PC-9 (cell line): ENCODE data around the gene IDH1. TPM values are rescaled to one million over a fixed set of nuclear protein-coding genes. Genes with fewer than 3 reads are reported as not detected.

Source experiments
- BruUV-seq: library from RNA; stranded (reverse); fragments of 400-500 nt; replicated peaks from 2 replicates; lab custom pipeline; 2021; lab: Mats Ljungman, UMichigan
- CTCF ChIA-PET: fragments of 300-600 bp; sonication (Branson Sonifier 250); formaldehyde crosslinking; loops from one replicate; lab custom pipeline; 2022; ENCODE audit warnings: antibody characterized with exemption; lab: Charles Lee
- POLR2A ChIA-PET: fragments of 300-600 bp; sonication (Branson Sonifier 250); formaldehyde crosslinking; loops from one replicate; lab custom pipeline; 2022; ENCODE audit warnings: antibody characterized with exemption; ENCODE audit not compliant: unreplicated experiment; lab: Charles Lee
- DNase-seq, 2 experiments: peaks; one replicate each; pipeline versions ENCODE4 v3.0.0 to v3.0.0-alpha.2; 2015 to 2022; ENCODE audit warnings: mixed read lengths in 1 of 2
- H2AFZ ChIP-seq: fragments of 200-600 bp; sonication (generic); 2 replicates; pipeline ENCODE4 v1.8.1; 2017; ENCODE audit warnings: antibody characterized with exemption
- H3F3A ChIP-seq: fragments of 200-600 bp; sonication (generic); 2 replicates; pipeline ENCODE4 v1.8.1; 2017; ENCODE audit warnings: antibody characterized with exemption, mild to moderate bottlenecking, low read depth; ENCODE audit not compliant: insufficient read depth
- H3K27ac ChIP-seq: fragments of 200-600 bp; sonication (generic); 2 replicates; pipeline ENCODE4 v1.6.1; 2016; ENCODE audit warnings: mixed run types
- H3K27me3 ChIP-seq: fragments of 200-600 bp; sonication (generic); 2 replicates; pipeline ENCODE4 v1.6.1; 2016; ENCODE audit warnings: low read depth, mixed run types; ENCODE audit not compliant: insufficient read depth
- H3K36me3 ChIP-seq: fragments of 200-600 bp; sonication (generic); 2 replicates; pipeline ENCODE4 v1.6.1; 2016; ENCODE audit warnings: low read depth, mixed run types
- H3K4me1 ChIP-seq: fragments of 200-600 bp; sonication (generic); replicated peaks from 2 replicates; pipeline ENCODE4 v1.6.1; 2016; ENCODE audit warnings: mixed run types; ENCODE audit not compliant: insufficient read depth
- H3K4me2 ChIP-seq: fragments of 200-600 bp; sonication (generic); 2 replicates; pipeline ENCODE4 v1.6.1; 2017; ENCODE audit warnings: mixed run types
- H3K4me3 ChIP-seq: fragments of 200-600 bp; sonication (generic); 2 replicates; pipeline ENCODE4 v1.6.1; 2016; ENCODE audit warnings: mixed run types
- H3K79me2 ChIP-seq: fragments of 200-600 bp; sonication (generic); 2 replicates; pipeline ENCODE4 v1.6.1; 2017; ENCODE audit warnings: low read depth, mixed run types
- H3K9me2 ChIP-seq: fragments of 200-600 bp; sonication (generic); 2 replicates; pipeline ENCODE4 v1.8.1; 2017; ENCODE audit warnings: mild to moderate bottlenecking; ENCODE audit not compliant: insufficient read depth
- H3K9me3 ChIP-seq: fragments of 200-600 bp; sonication (generic); 2 replicates; pipeline ENCODE4 v1.8.1; 2016; ENCODE audit warnings: low read depth; ENCODE audit not compliant: insufficient read depth
- H4K20me1 ChIP-seq: fragments of 200-600 bp; sonication (generic); 2 replicates; pipeline ENCODE4 v1.8.1; 2017; ENCODE audit not compliant: insufficient read depth
- CTCF ChIP-seq: fragments of 200-600 bp; sonication (generic); conservative IDR thresholded peaks from 2 replicates; pipeline ENCODE4 v1.6.1; 2017; ENCODE audit warnings: mixed run types, antibody characterized with exemption, mild to moderate bottlenecking, moderate library complexity
- EZH2 ChIP-seq: fragments of 200-600 bp; sonication (generic); IDR thresholded peaks from 2 replicates; pipeline ENCODE4 v1.8.0; 2017; ENCODE audit warnings: antibody characterized with exemption, low read depth
- intact Hi-C: fragments of 100-400 bp; cut with micrococcal nuclease; formaldehyde crosslinking; loops from one replicate; pipeline ENCODE4 v1.10.0; 2022; ENCODE audit not compliant: unreplicated experiment
- total RNA-seq: library from RNA; stranded (reverse); gene quantifications from 2 replicates; pipeline ENCODE4 v1.2.3, GENCODE V29; 2021

IDH1 gene
- total RNA-seq, 1 experiment from 2014 or later, result 227 TPM

- no peak for TF ChIP-seq EZH2
- TF ChIP-seq CTCF, result no peak
- no peaks in the 10 kb centered on the region for H3K79me2 ChIP-seq
- peaks cover 26% of the 10 kb centered on the region; the same call in 1 of the 2 replicates for H3F3A ChIP-seq
- ChIA-PET POLR2A (no interaction called here), CTCF (no interaction called here)
- no peak overlapping the region for H3K4me2 ChIP-seq
- H4K20me1 ChIP-seq, result no peaks in the 10 kb centered on the region
- no TSS peak for BruUV-seq
- H3K9me3 ChIP-seq, result no peaks in the 10 kb centered on the region
- no peaks in the 10 kb centered on the region for H3K9me2 ChIP-seq
- H3K27me3 ChIP-seq, result no peaks in the 10 kb centered on the region
- no peak overlapping the region for H2AFZ ChIP-seq
- no peak overlapping the region for H3K4me3 ChIP-seq
- DNase-seq, result no peak
- no peak overlapping the region for H3K27ac ChIP-seq
- H3K36me3 ChIP-seq, result 0 out of 2 replicates have a peak, but pooled peaks cover 3% of the 10 kb centered on the region
- intact Hi-C loops, result no loop called here
- no peaks in the 10 kb centered on the region for H3K4me1 ChIP-seq
Observed at GRCh38 chr2:208235860-208236259, 19.0 kb downstream of the IDH1 start.

- no peak overlapping the region for H3K4me3 ChIP-seq
- CTCF ChIA-PET, result no interaction called here
Observed at GRCh38 chr2:208234786-208235185, 20.1 kb downstream of the IDH1 start.

GRCh38 chr2:208228476-208228875 is 26.4 kb downstream of the IDH1 start:
- intact Hi-C loops, result no loop called here
- no peaks in the 10 kb centered on the region for H4K20me1 ChIP-seq
- H3K27ac ChIP-seq, result no peak overlapping the region
- no peaks in the 10 kb centered on the region for H3K9me2 ChIP-seq
- no TSS peak for BruUV-seq
- POLR2A ChIA-PET, result interaction anchor here (0.7 kb wide), 1 partner anchor 18 kb away, joined by 6 read pairs; no protein-coding TSS in a partner anchor
- CTCF ChIA-PET, result no interaction called here
- no peak overlapping the region for H3K4me3 ChIP-seq
- no peak overlapping the region for H3K4me2 ChIP-seq
- H3K9me3 ChIP-seq, result no peaks in the 10 kb centered on the region
- TF ChIP-seq CTCF, result no peak
- no peak for TF ChIP-seq EZH2
- no peaks in the 10 kb centered on the region for H3F3A ChIP-seq
- no peaks in the 10 kb centered on the region for H3K36me3 ChIP-seq
- no peaks in the 10 kb centered on the region for H3K4me1 ChIP-seq
- no peaks in the 10 kb centered on the region for H3K79me2 ChIP-seq
- DNase-seq, result no peak
- no peaks in the 10 kb centered on the region for H3K27me3 ChIP-seq
- H2AFZ ChIP-seq, result no peak overlapping the region

More at GRCh38 chr2:208234786-208235185, 20.1 kb downstream of the IDH1 start:
- Histone ChIP-seq H3K27me3 (no peaks in the 10 kb centered on the region), H3K79me2 (no peaks in the 10 kb centered on the region), H3F3A (peaks cover 24% of the 10 kb centered on the region; the same call in 1 of the 2 replicates), H3K4me2 (no peak overlapping the region), H3K4me1 (no peaks in the 10 kb centered on the region), H3K36me3 (0 out of 2 replicates have a peak, but pooled peaks cover 3% of the 10 kb centered on the region), H3K9me2 (no peaks in the 10 kb centered on the region), H4K20me1 (no peaks in the 10 kb centered on the region), H3K27ac (no peak overlapping the region), H2AFZ (no peak overlapping the region), H3K9me3 (no peaks in the 10 kb centered on the region)
- POLR2A ChIA-PET, result no interaction called here
- BruUV-seq, result no TSS peak
- no peak for DNase-seq
- intact Hi-C loops, result no loop called here
- TF ChIP-seq EZH2 (no peak), CTCF (no peak)
